D341Med (cell line): ENCODE data around the gene RTN4RL1.
A peak's percentile ranks its signal among the peaks of the same experiment; 100 is the strongest.

ENCODE experiments used
- DNase-seq: peaks from one replicate; pipeline ENCODE4 v3.0.0; 2012; ENCODE audit warnings: low spot score

RTN4RL1 gene

GRCh38 chr17:1948517-1948825 lies 76.7 kb downstream of the RTN4RL1 start:
- no peak for DNase-seq

GRCh38 chr17:1947743-1948516 lies 77.2 kb downstream of the RTN4RL1 start:
- no peak for DNase-seq

GRCh38 chr17:1947229-1947742 lies 77.8 kb downstream of the RTN4RL1 start:
- DNase-seq = no peak

GRCh38 chr17:1946021-1946932 lies 78.9 kb downstream of the RTN4RL1 start:
- no peak for DNase-seq

GRCh38 chr17:1945621-1946020 lies 79.5 kb downstream of the RTN4RL1 start:
- DNase-seq = no peak

GRCh38 chr17:1943436-1943831 lies 81.7 kb downstream of the RTN4RL1 start:
- no peak for DNase-seq

- DNase-seq = no peak
These were observed 82.3 kb downstream of the RTN4RL1 start for GRCh38 chr17:1942666-1943435.

- DNase-seq = no peak
These were observed 83.1 kb downstream of the RTN4RL1 start for GRCh38 chr17:1942066-1942365.

- DNase-seq = no peak
These were observed 83.7 kb downstream of the RTN4RL1 start for GRCh38 chr17:1941272-1942065.

GRCh38 chr17:1940810-1941185 lies 84.3 kb downstream of the RTN4RL1 start:
- no peak for DNase-seq

GRCh38 chr17:1939981-1940809 lies 84.9 kb downstream of the RTN4RL1 start:
- no peak for DNase-seq

- no peak for DNase-seq
These were observed 87.7 kb downstream of the RTN4RL1 start for GRCh38 chr17:1937461-1937860.

GRCh38 chr17:1936766-1937165 lies 88.4 kb downstream of the RTN4RL1 start:
- no peak for DNase-seq

GRCh38 chr17:1934901-1935300 lies 90.2 kb downstream of the RTN4RL1 start:
- DNase-seq = no peak

GRCh38 chr17:1933875-1934715 lies 91.0 kb downstream of the RTN4RL1 start:
- no peak for DNase-seq

- DNase-seq = no peak
These were observed 93.1 kb downstream of the RTN4RL1 start for GRCh38 chr17:1931844-1932579.

- DNase-seq = no peak
These were observed 94.8 kb downstream of the RTN4RL1 start for GRCh38 chr17:1930337-1930645.

- DNase-seq = peak; percentile 72
These were observed 96.2 kb downstream of the RTN4RL1 start for GRCh38 chr17:1928976-1929375.

GRCh38 chr17:1920948-1921351 lies 104.2 kb downstream of the RTN4RL1 start:
- no peak for DNase-seq
